Loucy (cell line): ENCODE data around the gene MPZ.
A peak's percentile ranks its signal among the peaks of the same experiment; 100 is the strongest.

ENCODE experiments used
- H2AFZ ChIP-seq: fragments of 200-600 bp; sonication (generic); 2 replicates; pipeline ENCODE4 v1.6.0; 2016; ENCODE audit warnings: antibody characterized with exemption, mild to moderate bottlenecking, low read length, moderate library complexity
- H3F3A ChIP-seq: fragments of 200-600 bp; 2 replicates; pipeline ENCODE4 v1.6.0; 2016; ENCODE audit warnings: antibody characterized with exemption, low read depth, mild to moderate bottlenecking
- H3K27me3 ChIP-seq: fragments of 200-600 bp; sonication (generic); 2 replicates; pipeline ENCODE4 v1.6.1; 2014; ENCODE audit warnings: low read length, mild to moderate bottlenecking; ENCODE audit not compliant: insufficient read depth, poor library complexity, severe bottlenecking
- H3K36me3 ChIP-seq: fragments of 200-600 bp; sonication (generic); 2 replicates; pipeline ENCODE4 v1.6.1; 2016; ENCODE audit warnings: low read length; ENCODE audit not compliant: insufficient read depth
- H3K4me1 ChIP-seq: fragments of 200-600 bp; sonication (generic); 2 replicates; pipeline ENCODE4 v1.5.1; 2014; ENCODE audit warnings: low read length, mild to moderate bottlenecking; ENCODE audit not compliant: insufficient read depth, poor library complexity, severe bottlenecking
- H3K4me2 ChIP-seq: fragments of 200-600 bp; sonication (generic); 2 replicates; pipeline ENCODE4 v1.6.0; 2014; ENCODE audit warnings: antibody characterized with exemption, low read length, low read depth, mild to moderate bottlenecking; ENCODE audit not compliant: poor library complexity, severe bottlenecking
- H3K4me3 ChIP-seq: fragments of 200-600 bp; sonication (generic); 2 replicates; pipeline ENCODE4 v1.5.1; 2014; ENCODE audit warnings: low read length, mild to moderate bottlenecking, mixed read lengths; ENCODE audit not compliant: poor library complexity, severe bottlenecking
- H3K79me2 ChIP-seq: fragments of 200-600 bp; sonication (generic); 2 replicates; pipeline ENCODE4 v1.6.1; 2014; ENCODE audit warnings: low read length; ENCODE audit not compliant: insufficient read depth
- H3K9ac ChIP-seq: fragments of 200-600 bp; sonication (generic); 2 replicates; pipeline ENCODE4 v1.6.0; 2014; ENCODE audit warnings: mild to moderate bottlenecking, low read depth, low read length, moderate library complexity; ENCODE audit not compliant: poor library complexity, severe bottlenecking
- H3K9me2 ChIP-seq: fragments of 200-600 bp; sonication (generic); replicated peaks from 2 replicates; pipeline ENCODE4 v1.6.1; 2016; ENCODE audit warnings: low read depth, low read length, mixed read lengths
- H3K9me3 ChIP-seq: fragments of 200-600 bp; sonication (generic); 2 replicates; pipeline ENCODE4 v1.6.1; 2014; ENCODE audit warnings: mild to moderate bottlenecking, antibody characterized with exemption, low read length, low read depth; ENCODE audit not compliant: insufficient read depth
- H4K20me1 ChIP-seq: fragments of 200-600 bp; sonication (generic); 2 replicates; pipeline ENCODE4 v1.6.0; 2014; ENCODE audit warnings: antibody characterized with exemption, low read length, mild to moderate bottlenecking; ENCODE audit not compliant: insufficient read depth, poor library complexity, severe bottlenecking
- EZH2phosphoT487 ChIP-seq: fragments of 200-600 bp; IDR thresholded peaks from 2 replicates; pipeline ENCODE4 v1.6.1; 2018; ENCODE audit warnings: antibody characterized with exemption, mild to moderate bottlenecking, moderate library complexity, borderline replicate concordance
- TF ChIP-seq, protein P1 (sequence below): fragments of 200-600 bp; sonication (generic); conservative IDR thresholded peaks from 2 replicates; pipeline ENCODE4 v1.5.1; 2014; ENCODE audit warnings: mild to moderate bottlenecking, antibody characterized with exemption, low read length

The MPZ gene

GRCh38 chr1:161309868-161310267 lies at the start of gene MPZ:
Gene MPZ (minus strand): TSS chr1:161309968. CDS start chr1:161309905, 63 bp downstream.
- H3K9me3 ChIP-seq = no peaks in the 10 kb centered on the region
- no peak within 1 kb of the TSS for H3K4me3 ChIP-seq
- TF ChIP-seq, protein P1, sequence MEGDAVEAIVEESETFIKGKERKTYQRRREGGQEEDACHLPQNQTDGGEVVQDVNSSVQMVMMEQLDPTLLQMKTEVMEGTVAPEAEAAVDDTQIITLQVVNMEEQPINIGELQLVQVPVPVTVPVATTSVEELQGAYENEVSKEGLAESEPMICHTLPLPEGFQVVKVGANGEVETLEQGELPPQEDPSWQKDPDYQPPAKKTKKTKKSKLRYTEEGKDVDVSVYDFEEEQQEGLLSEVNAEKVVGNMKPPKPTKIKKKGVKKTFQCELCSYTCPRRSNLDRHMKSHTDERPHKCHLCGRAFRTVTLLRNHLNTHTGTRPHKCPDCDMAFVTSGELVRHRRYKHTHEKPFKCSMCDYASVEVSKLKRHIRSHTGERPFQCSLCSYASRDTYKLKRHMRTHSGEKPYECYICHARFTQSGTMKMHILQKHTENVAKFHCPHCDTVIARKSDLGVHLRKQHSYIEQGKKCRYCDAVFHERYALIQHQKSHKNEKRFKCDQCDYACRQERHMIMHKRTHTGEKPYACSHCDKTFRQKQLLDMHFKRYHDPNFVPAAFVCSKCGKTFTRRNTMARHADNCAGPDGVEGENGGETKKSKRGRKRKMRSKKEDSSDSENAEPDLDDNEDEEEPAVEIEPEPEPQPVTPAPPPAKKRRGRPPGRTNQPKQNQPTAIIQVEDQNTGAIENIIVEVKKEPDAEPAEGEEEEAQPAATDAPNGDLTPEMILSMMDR = no peak
- TF ChIP-seq EZH2phosphoT487 = no peak

DNA sequence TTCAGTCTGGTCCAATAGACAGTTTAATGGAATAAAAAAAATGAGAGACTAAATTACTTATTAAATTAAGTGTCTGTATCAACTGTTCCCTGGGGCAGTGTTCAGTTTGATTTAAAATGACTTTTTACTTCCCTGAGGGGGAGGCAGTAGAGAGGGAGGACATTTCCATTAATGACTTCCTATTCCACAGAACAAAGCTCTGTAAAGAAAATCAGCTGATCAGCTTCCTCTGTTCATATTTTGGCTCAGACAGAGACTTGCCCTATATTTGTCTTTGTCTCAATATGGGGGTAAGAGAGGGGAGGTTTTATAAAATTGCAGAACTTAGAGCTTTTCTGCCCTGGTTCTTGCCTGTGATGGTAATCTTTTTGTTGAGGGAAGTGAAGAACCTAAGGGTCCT lies 49.5 kb upstream of the MPZ start:
- H3K4me2 ChIP-seq = peak overlapping the region; percentile 57
- peak overlapping the region; percentile 57 for H2AFZ ChIP-seq
- TF ChIP-seq, protein P1 = no peak
- TF ChIP-seq EZH2phosphoT487 = no peak
- no peaks in the 10 kb centered on the region for H3F3A ChIP-seq
- H4K20me1 ChIP-seq = no peaks in the 10 kb centered on the region
- H3K79me2 ChIP-seq = no peaks in the 10 kb centered on the region
- peak overlapping the region; percentile 54 for H3K9ac ChIP-seq
- H3K9me3 ChIP-seq = no peaks in the 10 kb centered on the region
- H3K9me2 ChIP-seq = no peaks in the 10 kb centered on the region
- H3K36me3 ChIP-seq = peaks cover 7% of the 10 kb centered on the region; the same call in 1 of the 2 replicates
- peaks cover 11% of the 10 kb centered on the region for H3K4me1 ChIP-seq
- H3K4me3 ChIP-seq = peak overlapping the region; percentile 45
- H3K27me3 ChIP-seq = no peaks in the 10 kb centered on the region

More at GRCh38 chr1:161309868-161310267, at the start of gene MPZ:
- Histone ChIP-seq H3K36me3 (no peaks in the 10 kb centered on the region), H3K27me3 (no peaks in the 10 kb centered on the region), H3K79me2 (peaks cover 15% of the 10 kb centered on the region), H3K4me1 (peaks cover 22% of the 10 kb centered on the region), H4K20me1 (peaks cover 7% of the 10 kb centered on the region), H3F3A (peaks cover 11% of the 10 kb centered on the region), H3K9ac (no peak within 1 kb of the TSS), H2AFZ (no peak within 1 kb of the TSS), H3K4me2 (no peak within 1 kb of the TSS), H3K9me2 (no peaks in the 10 kb centered on the region)

DNA sequence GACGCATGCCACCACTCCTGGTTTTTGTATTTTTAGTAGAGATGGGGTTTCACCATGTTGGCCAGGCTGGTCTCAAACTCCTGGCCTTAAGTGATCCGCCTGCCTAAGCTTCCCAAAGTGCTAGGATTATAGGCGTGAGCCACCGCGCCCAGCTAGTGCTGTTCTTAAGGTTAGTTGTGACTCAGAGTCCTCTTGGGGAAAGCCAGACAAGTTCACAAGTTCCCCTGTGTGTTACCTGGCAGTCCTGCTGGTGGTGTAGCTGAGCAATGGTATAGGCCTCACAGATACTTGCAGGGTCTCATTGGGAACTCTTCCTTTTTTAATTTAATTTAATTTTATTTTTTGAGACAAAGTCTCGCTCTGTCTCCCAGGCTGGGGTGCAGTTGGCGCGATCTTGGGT lies 47.3 kb upstream of the MPZ start:
- H3K79me2 ChIP-seq = no peaks in the 10 kb centered on the region
- no peaks in the 10 kb centered on the region for H3F3A ChIP-seq
- H3K36me3 ChIP-seq = peaks cover 3% of the 10 kb centered on the region; the same call in 1 of the 2 replicates
- no peak overlapping the region for H3K4me3 ChIP-seq
- H3K9ac ChIP-seq = no peak overlapping the region
- H2AFZ ChIP-seq = no peak overlapping the region
- H3K4me1 ChIP-seq = peaks cover 11% of the 10 kb centered on the region
- H4K20me1 ChIP-seq = no peaks in the 10 kb centered on the region
- no peaks in the 10 kb centered on the region for H3K9me2 ChIP-seq
- TF ChIP-seq EZH2phosphoT487 = no peak
- TF ChIP-seq, protein P1 = no peak
- no peaks in the 10 kb centered on the region for H3K9me3 ChIP-seq
- no peak overlapping the region for H3K4me2 ChIP-seq
- no peaks in the 10 kb centered on the region for H3K27me3 ChIP-seq
